ENCODE measurements around the gene OR52E4.

OR52E4 gene

GRCh38 chr11:5933116-5933515 is 52.7 kb downstream of the OR52E4 start:
- in situ Hi-C loops (cut with HindIII; ENCODE audit: low pct_unique_long_range_greater_than_20kb, low sequenced_read_pairs) = no loop called here
- DNase-seq (ENCODE audit: low read depth in 1 of 2, low spot score in 1 of 2) = no peak
- TF ChIP-seq JUND (IDR thresholded peaks at IDR 0.05; ENCODE audit: low read depth) = no peak
